ENCODE measurements around the gene FNTB. TPM values are rescaled to one million over a fixed set of nuclear protein-coding genes. Genes with fewer than 3 reads are reported as not detected.

Gene FNTB
- total and polyA plus RNA-seq, 2 of the 8 experiments (the other 6 are each of a cell fraction or from before 2014, with no cell fraction given), result 16.0 to 20.7 TPM

GRCh38 chr14:65016471-65016870, 29.8 kb downstream of the FNTB start:
- ChIA-PET CTCF (ENCODE audit: partially characterized antibody) (interaction anchor here (0.6 to 1.8 kb wide), 8 partner anchors 8 to 125 kb away, joined by 3 to 7 read pairs (median 3); no protein-coding TSS in a partner anchor), POLR2A (ENCODE audit: partially characterized antibody) (no interaction called here)
- FAIRE-seq, result no peak
- 94% methylated on average over 4 of the region's 4 CpGs; no CpG with 5 or more reads in 1 of the 2 experiments for WGBS, 2 experiments (ENCODE audit: extremely low coverage in 1 of 2, insufficient coverage in 1 of 2, insufficient read length in 1 of 2, insufficient replicate concordance in 2 of 2, low coverage in 1 of 2, low lambda C conversion rate in 2 of 2, missing lambda C conversion rate in 1 of 2)
- Histone ChIP-seq H2AFZ (ENCODE audit: low read length) (no peak overlapping the region), H3K79me2 (ENCODE audit: control insufficient read depth in 1 of 2, insufficient read depth in 2 of 2, low read length in 2 of 2) (no peaks in the 10 kb centered on the region), H3K4me2 (ENCODE audit: insufficient read depth in 1 of 2, low read depth in 2 of 2, low read length in 2 of 2) (no peak overlapping the region), H2BK12ac (ENCODE audit: low read depth, low read length) (no peak overlapping the region), H4K5ac (ENCODE audit: insufficient read length, low read depth, low read length) (no peak overlapping the region), H3K56ac (replicated peaks; ENCODE audit: insufficient read length, low read depth, low read length) (no peak overlapping the region), H4K8ac (ENCODE audit: extremely low read depth, insufficient read depth, low read length) (no peak overlapping the region), H3K9me3 (ENCODE audit: insufficient read depth in 2 of 2, low read depth in 1 of 2, low read length in 1 of 2) (no peaks in the 10 kb centered on the region), H4K20me1 (replicated peaks in 1 of 2; ENCODE audit: control insufficient read depth in 1 of 2, insufficient read depth in 2 of 2, low read length in 2 of 2) (no peaks in the 10 kb centered on the region), H2BK120ac (replicated peaks; ENCODE audit: low read depth, low read length) (no peak overlapping the region), H3K23ac (ENCODE audit: insufficient read length) (no peak overlapping the region), H2BK15ac (ENCODE audit: low read length) (no peak overlapping the region), H3K36me3 (ENCODE audit: control insufficient read depth in 2 of 4, insufficient read depth in 4 of 4, low read length in 3 of 4) (peaks cover 0 to 5% (median 0%) of the 10 kb centered on the region in 4 experiments; a peak in 2 of 8 replicates), H3K27ac (ENCODE audit: low read depth, low read length) (no peak overlapping the region), H3K18ac (ENCODE audit: extremely low read depth, low read length) (no peak overlapping the region), H3K9ac (replicated peaks in 1 of 4; ENCODE audit: extremely low read depth in 1 of 4, low read depth in 3 of 4, low read length in 3 of 4) (no peak overlapping the region), H2BK20ac (ENCODE audit: low read length) (no peak overlapping the region), H3K4me1 (replicated peaks in 1 of 4; ENCODE audit: control insufficient read depth in 3 of 4, insufficient read depth in 4 of 4, low read length in 3 of 4) (no peaks in the 10 kb centered on the region), H3K23me2 (ENCODE audit: low read depth, low read length) (no peaks in the 10 kb centered on the region), H3K14ac (ENCODE audit: insufficient read length) (no peak overlapping the region), H3K4ac (replicated peaks; ENCODE audit: insufficient read length, low read depth, low read length) (no peak overlapping the region), H3K27me3 (replicated peaks in 1 of 4; ENCODE audit: control insufficient read depth in 3 of 4, extremely low read depth in 1 of 4, insufficient read depth in 3 of 4, low read length in 3 of 4) (no peaks in the 10 kb centered on the region), H3K4me3 (ENCODE audit: extremely low read depth in 1 of 4, insufficient read depth in 2 of 4, low read depth in 3 of 4, low read length in 4 of 4) (no peak overlapping the region), H2BK5ac (ENCODE audit: low read depth, low read length) (no peak overlapping the region), H3K79me1 (ENCODE audit: low read depth, low read length) (no peaks in the 10 kb centered on the region), H2AK5ac (ENCODE audit: low read depth, low read length) (no peak overlapping the region), H4K91ac (replicated peaks; ENCODE audit: insufficient read length, low read length) (no peak overlapping the region)
- DNase-seq (ENCODE audit: low read depth in 1 of 2, low spot score in 2 of 2), result no peak
- TF ChIP-seq RBBP5 (IDR thresholded peaks at IDR 0.05; ENCODE audit: borderline replicate concordance, low read depth, low read length) (no peak), TAF1 (IDR thresholded peaks at IDR 0.05; ENCODE audit: low read depth, low read length) (no peak), SIRT6 (IDR thresholded peaks at IDR 0.05; ENCODE audit: low read length) (no peak), CHD1 (IDR thresholded peaks at IDR 0.05; ENCODE audit: low read depth, low read length) (no peak)
